Lower leg skin (tissue), 4 donors: ENCODE measurements around the gene MDH1. TPM values are rescaled to one million over a fixed set of nuclear protein-coding genes. Genes with fewer than 3 reads are reported as not detected.

Experiments used
- DNase-seq, 2 donors: peaks; one replicate each; pipeline ENCODE4 v3.0.0-alpha.2; 2019; ENCODE audit warnings: low spot score in 2 of 2
- H3K4me3 ChIP-seq: fragments of 200-600 bp; sonication (generic); 2 replicates; pipeline ENCODE4 v1.5.1; 2017; ENCODE audit warnings: mild to moderate bottlenecking, low read depth; ENCODE audit not compliant: poor library complexity, severe bottlenecking
- POLR2A ChIP-seq, 2 donors: fragments of 450-650 bp; IDR thresholded peaks; one replicate each; pipeline ENCODE4 v1.6.1; 2016 to 2017; ENCODE audit warnings: antibody characterized with exemption in 2 of 2, mild to moderate bottlenecking in 1 of 2, moderate library complexity in 1 of 2
- WGBS, 2 donors: methylation state at CpG; one replicate each; pipeline ENCODE4 v1.1.5; 2018; 5-methylcytosine and 5-hydroxymethylcytosine counted together
- intact Hi-C: fragments of 100-400 bp; cut with DNase I; formaldehyde crosslinking; loops from one replicate; pipeline ENCODE4 v1.15.0; 2023; ENCODE audit warnings: low total_unique reads
- total RNA-seq, 4 donors: library from RNA; depleted of rRNA; stranded (reverse); fragments of >200 nt; gene quantifications; one replicate each; pipeline ENCODE4 v1.1.0, GENCODE V29; 2016
- TF ChIP-seq, protein P1 (sequence below), 3 donors: fragments of 450-650 bp; IDR thresholded peaks; one replicate each; pipeline ENCODE4 v1.5.1; 2016; ENCODE audit warnings: antibody characterized with exemption in 3 of 3, mild to moderate bottlenecking in 3 of 3, moderate library complexity in 2 of 3

Gene MDH1
- total RNA-seq, 4 donors from 2014 or later = 80.9 to 150 (median 115) TPM

DNA sequence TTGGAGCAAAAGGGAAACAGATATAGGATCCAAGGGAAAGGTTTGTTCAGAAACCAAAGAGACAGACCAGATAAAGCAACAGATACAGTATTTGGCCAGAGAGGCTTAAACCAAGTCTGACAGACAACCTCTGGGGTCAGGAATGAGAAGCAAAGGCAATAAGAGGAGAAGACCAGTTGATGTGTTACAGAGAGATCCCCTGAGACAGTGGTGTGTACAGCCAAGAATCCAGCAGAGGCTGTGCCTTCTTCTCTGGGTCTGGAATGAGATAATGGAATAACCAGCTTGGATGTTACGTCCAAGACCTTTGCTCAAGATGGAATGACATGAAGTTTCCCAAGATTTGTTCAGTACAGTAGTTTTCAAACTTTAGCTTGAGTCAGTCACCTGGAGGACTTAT lies 61.1 kb downstream of the MDH1 start:
- 58 to 96% methylated on average over 1 of the region's 1 CpG for WGBS, 2 donors
- intact Hi-C loops = no loop called here
- peak in 1 of 2 donors; percentile 19 for DNase-seq

DNA sequence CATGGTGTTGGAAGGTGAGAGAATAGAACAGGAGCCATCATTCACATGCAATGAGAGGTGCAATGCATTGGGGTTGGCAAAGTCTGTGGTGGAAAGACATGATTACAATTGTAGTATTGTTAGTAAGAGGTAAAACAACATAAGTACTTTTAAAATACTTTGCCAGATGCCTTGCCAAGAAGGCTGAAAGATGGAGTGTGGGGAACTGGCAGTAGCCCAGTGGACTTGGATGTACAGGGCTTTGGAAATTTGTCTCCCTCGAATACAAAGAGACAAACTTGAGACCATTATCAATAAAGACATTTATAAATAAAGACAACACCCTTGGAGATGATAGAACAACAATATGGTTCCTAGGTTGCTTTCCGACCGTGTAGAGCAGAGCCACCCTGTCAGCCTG lies 62.0 kb downstream of the MDH1 start:
- TF ChIP-seq, protein P1, sequence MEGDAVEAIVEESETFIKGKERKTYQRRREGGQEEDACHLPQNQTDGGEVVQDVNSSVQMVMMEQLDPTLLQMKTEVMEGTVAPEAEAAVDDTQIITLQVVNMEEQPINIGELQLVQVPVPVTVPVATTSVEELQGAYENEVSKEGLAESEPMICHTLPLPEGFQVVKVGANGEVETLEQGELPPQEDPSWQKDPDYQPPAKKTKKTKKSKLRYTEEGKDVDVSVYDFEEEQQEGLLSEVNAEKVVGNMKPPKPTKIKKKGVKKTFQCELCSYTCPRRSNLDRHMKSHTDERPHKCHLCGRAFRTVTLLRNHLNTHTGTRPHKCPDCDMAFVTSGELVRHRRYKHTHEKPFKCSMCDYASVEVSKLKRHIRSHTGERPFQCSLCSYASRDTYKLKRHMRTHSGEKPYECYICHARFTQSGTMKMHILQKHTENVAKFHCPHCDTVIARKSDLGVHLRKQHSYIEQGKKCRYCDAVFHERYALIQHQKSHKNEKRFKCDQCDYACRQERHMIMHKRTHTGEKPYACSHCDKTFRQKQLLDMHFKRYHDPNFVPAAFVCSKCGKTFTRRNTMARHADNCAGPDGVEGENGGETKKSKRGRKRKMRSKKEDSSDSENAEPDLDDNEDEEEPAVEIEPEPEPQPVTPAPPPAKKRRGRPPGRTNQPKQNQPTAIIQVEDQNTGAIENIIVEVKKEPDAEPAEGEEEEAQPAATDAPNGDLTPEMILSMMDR (IDR thresholded peaks at IDR 0.05) = no peak
- TF ChIP-seq POLR2A (IDR thresholded peaks at IDR 0.05) = no peak
- WGBS, 2 donors = 74 to 77% methylated on average over 3 of the region's 3 CpGs
- no peak overlapping the region for H3K4me3 ChIP-seq
- intact Hi-C loops = no loop called here
- no peak for DNase-seq

More for the DNA sequence above, 61.1 kb downstream of the MDH1 start:
- no peak overlapping the region for H3K4me3 ChIP-seq
- TF ChIP-seq POLR2A (IDR thresholded peaks at IDR 0.05) = no peak
- TF ChIP-seq, protein P1 (IDR thresholded peaks at IDR 0.05) = no peak

DNA sequence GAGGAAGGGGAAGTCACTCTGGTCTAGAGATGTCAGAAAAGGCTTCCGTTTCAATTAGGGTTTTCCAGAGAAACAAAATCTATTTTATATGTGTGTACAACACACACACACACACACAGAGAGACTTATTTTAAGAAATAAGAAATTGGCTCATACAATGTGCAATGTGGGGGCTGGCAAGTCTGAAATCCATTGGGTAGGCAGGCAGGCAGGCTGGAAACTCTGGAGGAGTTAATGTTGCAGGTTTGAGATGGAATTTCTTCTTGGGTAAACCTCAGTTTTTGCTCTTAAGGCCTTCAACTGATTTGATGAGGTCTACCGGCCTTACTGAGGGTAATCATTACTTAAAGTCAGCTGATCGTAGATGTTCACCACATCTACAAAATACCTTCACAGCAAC lies 62.6 kb downstream of the MDH1 start:
- 86 to 88% methylated on average over 3 of the region's 3 CpGs for WGBS, 2 donors
- intact Hi-C loops = no loop called here
- no peak overlapping the region for H3K4me3 ChIP-seq
- TF ChIP-seq, protein P1 (IDR thresholded peaks at IDR 0.05) = no peak
- no peak for TF ChIP-seq POLR2A (IDR thresholded peaks at IDR 0.05)
- DNase-seq = no peak

DNA sequence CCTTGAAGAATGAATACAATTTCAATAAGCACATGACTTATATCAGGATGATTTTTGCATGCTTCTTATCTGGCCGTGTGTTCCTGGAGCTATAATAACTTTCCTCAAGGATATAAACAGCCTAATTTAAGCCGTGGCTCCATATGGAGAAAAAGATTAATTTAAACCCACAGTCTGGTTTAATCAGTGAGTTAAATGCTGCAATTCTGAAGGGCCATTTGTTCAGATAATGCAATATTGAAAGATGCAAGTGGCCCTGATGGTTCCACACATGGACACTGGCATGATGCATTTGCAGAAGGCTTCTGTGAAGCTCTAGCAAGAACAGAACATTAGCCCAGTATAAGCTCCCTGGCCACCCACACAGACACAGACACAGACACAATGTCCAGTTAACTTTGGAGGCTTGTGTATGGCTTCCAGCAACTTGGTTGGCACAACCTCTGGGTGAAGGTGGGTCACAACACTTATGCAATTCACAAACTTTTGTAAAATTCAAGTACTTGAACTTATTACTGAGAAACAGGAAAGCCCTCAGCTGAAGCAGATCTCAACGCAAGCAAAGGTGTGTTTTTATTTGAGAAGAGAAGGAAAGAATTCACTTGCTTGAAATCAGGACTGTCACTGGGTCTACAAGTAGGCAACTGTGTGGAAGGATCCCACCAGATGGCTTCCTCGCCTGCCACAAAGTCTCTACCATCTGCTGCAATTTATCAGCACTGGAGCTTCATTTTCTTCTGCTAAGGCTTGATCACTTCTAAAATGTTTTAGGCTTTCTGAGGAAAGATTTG lies 63.3 kb downstream of the MDH1 start:
- intact Hi-C loops = no loop called here
- no peak overlapping the region for H3K4me3 ChIP-seq
- TF ChIP-seq, protein P1 (IDR thresholded peaks at IDR 0.05) = no peak
- TF ChIP-seq POLR2A (IDR thresholded peaks at IDR 0.05) = no peak
- WGBS, 2 donors = 83 to 84% methylated on average over 4 of the region's 4 CpGs
- no peak for DNase-seq

DNA sequence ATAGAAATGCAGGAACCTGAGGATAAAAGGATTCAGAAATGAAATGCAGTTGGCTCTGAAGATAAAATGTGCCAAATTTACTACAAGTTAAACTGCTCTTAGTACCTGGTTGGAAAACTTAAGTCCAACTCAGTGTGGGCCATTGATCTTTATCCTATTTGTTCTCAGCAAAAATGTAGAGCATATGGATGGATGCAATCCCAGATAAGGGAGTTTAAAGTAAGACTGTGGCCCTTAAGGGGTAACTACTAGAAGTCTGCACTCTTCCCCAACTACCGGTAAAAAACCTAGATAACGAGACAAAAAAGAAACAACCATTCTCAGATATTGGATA lies 63.9 kb downstream of the MDH1 start:
- no peak for DNase-seq
- intact Hi-C loops = no loop called here
- no peak overlapping the region for H3K4me3 ChIP-seq
- WGBS, 2 donors = 88 to 90% methylated on average over 2 of the region's 2 CpGs
- TF ChIP-seq, protein P1 (IDR thresholded peaks at IDR 0.05) = no peak
- TF ChIP-seq POLR2A (IDR thresholded peaks at IDR 0.05) = no peak

DNA sequence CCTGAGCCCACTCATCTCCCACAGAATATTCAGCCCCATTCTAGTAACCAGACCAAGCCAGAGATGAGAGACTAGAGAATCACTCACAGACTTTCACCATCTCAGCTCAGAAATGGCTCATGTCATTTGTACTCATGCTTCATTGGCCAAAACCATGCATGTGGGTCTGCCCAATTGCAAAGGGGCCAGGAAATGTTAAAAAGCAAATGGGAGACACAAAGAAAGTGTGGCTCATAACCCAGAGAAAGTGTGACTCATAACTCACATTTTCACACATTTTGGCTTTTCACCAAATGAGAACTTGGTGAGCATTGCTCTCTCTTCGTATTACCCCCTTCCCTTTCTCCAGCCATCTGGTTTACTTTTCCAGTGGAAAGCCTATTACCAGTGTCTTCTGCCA lies 66.2 kb downstream of the MDH1 start:
- 46 to 60% methylated on average over 1 of the region's 1 CpG for WGBS, 2 donors
- H3K4me3 ChIP-seq = no peak overlapping the region
- DNase-seq = no peak
- intact Hi-C loops = no loop called here
- no peak for TF ChIP-seq POLR2A (IDR thresholded peaks at IDR 0.05)

Other genes with a start within 250 kb of the MDH1 start
- gene WDPCP, start 486 bp upstream of the MDH1 start, total RNA-seq = 10 to 100 TPM in 1 of 4 donors, 1 to 10 TPM in 3; 4.5 to 10.2 (median 5.5) TPM